ENCODE measurements around the gene DLGAP1.
A peak's percentile ranks its signal among the peaks of the same experiment; 100 is the strongest.
"Not testable (repeated sequence)": the region's sequence is repeated elsewhere in the genome, so short reads cannot be mapped to it uniquely, and the experiment has no call there.

DLGAP1 gene

DNA sequence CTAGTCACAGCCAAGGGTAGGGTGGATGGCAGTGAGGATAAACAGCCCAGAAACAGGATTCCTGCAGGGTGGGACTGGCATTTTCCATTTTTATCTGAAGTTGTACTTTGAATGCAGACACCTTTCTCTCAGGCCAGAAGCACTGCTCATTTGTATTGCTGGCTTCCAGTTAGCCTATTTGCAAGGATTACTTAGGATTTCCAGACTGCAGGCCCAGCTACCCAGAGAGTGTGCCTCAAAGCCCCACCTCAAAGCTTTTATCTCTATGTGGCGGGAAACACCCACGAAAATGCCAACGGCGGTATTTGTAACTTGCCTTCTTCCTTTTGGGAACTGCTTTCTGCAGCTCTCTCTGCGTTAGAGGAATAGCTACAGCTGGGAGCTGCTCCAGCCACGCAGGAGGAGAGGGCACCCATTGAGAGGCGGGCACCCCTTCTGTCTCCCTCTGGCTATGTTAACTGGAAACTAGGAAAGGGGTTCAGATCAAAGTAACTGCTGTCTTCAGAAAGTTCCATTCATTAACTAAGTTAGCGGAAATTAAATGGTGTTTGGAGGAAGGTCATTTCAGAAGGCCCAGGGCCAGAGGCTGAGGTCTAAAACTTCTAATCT, 860.2 kb downstream of the DLGAP1 start:
- DNase-seq = no peak

DNA sequence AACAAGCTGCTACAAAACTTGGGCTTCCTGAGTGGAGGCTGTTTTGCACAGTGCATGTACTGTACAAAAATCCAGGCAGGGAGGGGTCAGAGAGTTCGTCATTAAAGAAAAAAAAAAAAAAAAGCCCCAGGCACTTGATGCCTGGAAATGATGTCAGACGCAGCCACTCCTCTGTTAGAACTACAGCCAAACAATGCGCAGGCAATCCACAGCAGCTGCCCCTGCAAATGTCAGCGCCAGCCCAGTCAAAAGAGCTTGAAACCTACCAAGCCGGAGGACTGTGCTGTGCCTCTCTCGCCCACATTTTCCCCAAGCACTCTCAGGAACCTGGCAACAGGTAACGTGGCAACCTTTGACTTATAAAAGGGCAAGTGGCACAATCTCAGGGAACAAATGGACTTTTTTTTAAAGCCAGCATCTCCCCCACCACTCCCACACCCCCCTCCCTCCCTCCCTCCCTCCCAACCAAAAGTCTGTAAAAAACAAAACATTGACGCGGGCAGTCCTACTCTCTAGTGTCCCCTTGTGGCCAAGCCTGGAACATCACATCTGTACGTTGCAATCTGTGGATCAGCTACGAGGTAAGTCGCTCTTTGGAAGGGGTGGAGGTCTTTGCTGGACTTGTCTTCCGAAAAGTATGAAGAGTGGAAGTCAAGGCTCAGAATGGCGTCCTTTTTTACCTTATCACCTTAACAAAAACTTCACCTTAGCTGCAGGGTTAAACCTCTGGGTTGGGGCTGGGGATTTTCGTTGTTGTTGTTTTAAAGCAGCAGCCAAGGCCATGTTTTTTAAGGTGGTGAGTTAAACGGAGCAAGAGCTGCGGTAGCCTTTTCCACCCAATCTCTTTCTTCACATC, 861.0 kb downstream of the DLGAP1 start:
- DNase-seq = peak; percentile 91

DNA sequence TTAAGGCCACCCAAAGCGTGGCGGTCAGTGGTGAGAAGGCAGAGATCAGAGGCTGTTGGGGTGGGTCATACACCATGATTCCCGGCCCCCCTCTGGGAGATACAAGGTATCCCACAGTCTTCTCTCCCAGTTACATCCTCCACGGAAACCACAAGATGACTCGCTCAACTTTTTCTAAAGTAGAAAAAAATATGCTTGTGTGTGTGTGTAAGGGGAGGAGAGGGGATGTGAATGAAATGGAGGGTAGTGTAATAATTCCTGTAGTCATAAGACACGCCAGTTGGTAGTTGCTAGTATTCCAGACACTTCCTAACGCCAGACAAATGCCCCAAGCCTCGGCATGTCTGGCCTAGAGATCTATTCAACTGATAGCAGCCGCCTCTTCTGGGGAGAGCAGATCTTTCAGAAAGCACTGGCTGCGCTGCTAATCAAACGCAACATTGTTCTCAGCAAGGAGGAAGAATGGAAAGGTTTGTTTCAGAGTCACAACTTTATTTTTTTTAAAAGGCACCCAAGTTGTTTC, 861.7 kb downstream of the DLGAP1 start:
- DNase-seq = no peak

DNA sequence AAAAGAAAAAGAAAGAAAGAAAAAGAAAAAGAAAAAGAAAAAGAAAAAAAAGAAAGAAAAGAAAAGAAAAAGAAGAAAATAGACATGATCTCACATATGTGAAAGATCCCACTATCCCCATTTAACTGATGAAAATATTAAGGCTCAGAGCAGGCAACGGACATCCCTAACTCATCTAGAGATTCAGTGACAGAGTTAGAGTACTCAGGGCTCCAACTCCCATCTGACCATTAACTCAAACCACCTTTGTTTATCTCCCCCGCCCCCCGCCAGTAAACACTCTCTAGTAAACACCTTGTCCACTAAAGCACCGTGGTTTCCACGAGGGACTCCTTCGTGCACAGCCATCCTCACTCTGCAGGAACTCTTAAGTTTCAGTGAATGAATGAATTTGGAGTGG, 862.2 kb downstream of the DLGAP1 start:
- DNase-seq = no peak

DNA sequence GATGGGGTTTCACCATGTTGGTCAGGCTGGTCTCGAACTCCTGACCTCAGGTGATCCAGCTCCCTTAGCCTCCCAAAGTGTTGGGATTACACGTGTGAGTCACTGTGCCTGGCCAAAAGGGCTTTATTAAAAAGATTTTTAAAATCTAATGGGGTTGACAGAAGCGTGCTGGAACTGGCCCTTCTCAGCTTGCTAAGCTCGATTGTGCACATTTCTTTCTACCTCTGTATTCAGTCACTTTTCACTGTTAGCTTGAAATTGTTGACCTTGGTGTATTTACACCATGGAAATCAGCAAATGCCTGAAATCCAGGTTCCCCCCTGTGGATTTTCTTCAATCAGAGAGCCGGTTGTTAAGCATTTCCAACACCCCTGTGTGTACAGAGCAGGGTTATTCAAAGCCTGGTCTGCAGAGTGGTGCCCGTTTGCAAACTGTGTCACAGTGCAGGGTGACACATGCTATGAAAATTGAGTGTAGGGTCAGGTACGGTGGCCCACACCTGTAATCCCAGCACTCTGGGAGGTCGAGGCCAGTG, 864.9 kb downstream of the DLGAP1 start:
- no peak for DNase-seq

DNA sequence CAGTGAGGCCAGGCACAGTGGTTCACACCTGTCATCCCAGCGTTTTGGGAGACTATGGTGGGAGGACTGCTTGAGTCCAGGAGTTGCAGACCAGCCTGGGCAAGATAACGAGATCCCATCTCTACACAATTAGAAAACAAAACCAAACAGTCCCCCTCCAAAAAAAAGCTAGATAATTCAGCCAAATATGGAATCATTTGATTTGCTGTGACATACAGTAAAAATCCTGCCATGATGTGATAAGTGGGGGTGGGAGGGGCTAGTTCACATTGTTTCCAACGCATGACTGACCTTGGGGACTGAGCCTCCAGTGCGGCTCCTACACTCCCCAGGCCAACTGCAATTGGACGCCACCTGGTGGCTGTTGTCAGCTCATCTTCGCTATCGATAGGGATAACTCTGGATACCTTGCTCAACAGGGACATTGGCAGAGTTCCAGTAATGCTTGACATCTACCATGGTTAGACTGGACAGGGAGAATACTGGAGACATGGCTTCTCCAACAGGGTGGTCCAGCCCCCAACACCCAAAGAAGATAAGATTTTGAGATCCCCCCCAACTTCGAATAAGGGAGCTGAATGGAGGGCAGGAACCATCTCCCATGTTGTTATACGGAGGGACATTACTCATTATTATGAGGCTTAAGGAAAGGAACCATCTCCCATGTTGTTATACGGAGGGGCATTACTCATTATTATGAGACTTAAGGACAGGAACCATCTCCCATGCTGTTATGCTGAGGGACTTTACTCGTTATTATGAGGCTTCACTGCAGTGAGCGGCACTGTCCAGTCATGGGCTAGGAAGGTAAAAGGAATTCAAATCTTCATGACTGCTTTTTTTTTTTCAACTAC, 869.2 kb downstream of the DLGAP1 start:
- peak; percentile 55 for DNase-seq

DNA sequence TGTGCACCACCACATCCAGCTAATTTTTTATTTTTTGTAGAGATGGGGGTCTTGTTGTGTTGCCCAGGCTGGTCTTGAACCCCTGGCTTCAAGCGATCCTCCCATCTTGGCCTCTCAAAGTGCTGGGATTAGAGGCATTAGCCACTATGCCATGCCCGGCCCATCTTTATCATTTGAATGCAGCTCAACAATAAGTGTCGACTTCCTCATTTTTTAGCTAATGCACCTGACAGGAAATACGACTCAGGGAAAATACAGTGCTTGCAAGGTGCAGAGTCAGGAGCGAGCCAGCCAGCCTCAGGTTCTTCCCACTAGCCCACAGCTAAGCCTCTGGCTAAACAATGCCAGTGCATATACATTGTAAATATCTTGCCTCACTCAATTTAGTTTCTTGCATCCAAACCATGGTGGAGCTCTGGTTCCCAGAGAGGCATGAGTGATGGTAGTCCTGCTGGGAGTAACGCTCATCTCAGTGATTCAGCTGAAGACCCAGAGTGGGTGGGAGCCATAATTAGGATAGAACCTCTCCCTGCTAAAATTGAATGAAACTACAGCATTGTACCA, 870.1 kb downstream of the DLGAP1 start:
- DNase-seq = no peak

DNA sequence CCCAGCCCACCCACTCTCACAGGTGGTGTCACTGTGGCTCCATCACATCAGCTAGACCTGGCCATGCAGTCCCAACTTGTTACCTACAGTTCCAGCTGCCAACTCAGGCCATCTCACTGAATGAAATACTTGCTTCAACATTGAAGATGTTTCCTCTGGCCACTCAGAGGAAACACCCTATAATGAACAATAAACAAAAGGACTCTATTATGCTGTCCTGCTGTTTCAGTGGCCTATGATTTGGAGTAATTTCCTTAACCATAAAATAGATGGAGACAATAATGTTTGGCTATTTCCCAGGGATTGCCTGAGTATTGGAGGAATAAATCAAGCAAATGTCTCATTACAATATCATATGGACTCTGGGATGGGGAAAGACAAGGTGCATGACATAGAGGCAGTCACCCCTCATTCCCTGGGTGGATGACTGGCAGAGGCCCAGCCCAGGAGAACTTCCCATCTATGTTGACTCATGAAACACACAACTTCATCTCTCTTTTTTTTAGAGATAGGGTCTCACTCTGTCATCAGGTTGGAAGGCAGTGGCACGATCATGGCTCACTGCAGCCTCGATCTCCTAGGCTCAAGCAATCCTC, 870.7 kb downstream of the DLGAP1 start:
- DNase-seq = no peak

DNA sequence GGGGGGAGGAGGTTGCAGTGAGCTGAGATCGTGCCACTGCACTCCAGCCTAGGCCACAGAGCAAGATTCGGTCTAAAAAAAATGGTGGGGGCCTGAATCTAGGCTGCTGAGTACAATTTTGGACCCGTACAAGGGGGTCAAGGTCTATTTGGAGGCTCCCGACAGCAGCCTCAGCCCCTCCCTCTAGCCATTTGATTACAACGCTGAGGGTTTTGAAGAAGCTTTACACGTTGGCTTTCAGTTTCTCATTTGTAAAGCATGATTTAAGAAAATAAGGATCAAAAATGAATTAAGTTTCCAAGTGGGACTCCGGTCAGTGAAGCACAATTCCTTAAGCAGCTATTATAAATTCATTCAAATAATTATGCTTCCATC, 871.2 kb downstream of the DLGAP1 start:
- no peak for DNase-seq

DNA sequence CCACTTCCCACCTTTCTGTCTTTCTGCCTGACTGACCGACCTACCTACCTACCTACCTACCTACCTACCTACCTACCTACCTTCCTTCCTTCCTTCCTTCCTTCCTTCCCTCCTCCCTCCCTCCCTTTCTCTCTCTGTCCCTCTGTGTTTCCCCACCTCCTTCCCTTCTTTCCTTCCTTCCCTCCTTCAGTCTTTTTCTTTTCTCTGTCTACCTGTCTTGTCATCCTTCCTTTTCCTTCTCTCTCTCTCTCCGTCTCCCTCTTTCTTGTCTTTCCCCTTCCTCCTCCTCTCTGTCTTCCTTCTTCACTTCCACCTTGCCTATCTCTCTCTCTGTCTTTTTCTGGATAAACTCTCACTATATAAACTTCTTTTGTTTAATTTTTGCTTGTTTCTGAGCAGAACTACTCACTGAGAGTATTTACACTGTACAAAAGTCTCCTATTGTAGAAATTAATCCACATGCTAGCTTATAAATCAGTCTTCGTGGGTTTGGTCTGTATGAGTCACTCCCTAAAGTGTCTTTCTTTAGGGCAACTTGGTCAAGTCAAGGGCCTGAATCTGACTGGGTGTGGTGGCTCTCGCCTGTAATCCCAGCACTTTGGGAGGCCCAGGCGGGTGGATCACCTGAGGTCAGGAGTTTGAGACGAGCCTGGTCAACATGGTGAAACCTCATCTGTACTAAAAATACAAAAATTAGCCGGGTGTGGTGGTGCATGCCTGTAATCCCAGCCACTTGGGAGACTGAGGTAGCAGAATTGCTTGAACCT, 871.8 kb downstream of the DLGAP1 start:
- DNase-seq = not testable (repeated sequence)

DNA sequence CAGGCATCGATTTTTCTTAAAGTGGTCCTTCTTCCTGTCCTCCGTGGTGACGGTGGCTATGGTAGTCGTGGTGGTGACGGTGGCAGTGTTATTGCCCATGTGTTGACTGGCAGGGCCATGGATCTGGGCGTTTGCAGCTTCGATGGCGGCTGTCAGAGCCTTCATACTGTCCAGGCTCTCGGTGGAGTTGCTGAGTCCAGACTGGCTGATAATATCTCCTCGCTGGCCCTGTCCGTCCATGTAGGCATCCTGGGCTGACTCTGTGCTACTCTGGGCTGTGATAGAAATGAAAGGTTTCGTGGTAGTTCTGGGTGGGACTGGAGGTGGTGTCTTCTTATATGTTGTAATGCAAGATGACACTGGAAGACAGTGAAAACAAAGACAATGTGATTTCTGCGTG, 873.2 kb downstream of the DLGAP1 start:
- DNase-seq = no peak

DNA sequence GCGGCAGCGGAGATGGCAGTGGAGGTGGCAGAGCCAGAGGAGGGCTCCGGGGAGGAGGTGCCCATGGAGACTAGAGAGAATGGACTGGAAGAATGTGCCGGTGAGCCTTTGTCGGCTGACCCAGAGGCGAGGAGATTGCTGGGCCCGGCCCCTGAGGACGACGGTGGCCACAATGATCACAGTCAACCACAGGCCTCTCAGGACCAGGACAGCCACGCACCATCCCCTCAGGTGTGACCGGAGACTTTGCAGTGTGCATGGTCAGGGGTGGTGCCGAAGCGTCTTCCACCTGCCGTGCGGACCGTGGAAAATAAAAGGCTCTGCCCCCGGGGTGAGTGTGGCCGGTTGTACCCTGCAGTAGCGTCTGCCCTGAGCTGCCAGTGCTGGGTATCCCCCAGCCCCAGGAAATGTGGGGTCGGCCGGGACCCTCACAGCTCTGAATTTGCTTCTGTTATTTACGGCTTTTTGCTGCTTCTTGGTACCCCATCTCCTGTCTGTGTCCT, 874.5 kb downstream of the DLGAP1 start:
- DNase-seq = not testable (repeated sequence)

DNA sequence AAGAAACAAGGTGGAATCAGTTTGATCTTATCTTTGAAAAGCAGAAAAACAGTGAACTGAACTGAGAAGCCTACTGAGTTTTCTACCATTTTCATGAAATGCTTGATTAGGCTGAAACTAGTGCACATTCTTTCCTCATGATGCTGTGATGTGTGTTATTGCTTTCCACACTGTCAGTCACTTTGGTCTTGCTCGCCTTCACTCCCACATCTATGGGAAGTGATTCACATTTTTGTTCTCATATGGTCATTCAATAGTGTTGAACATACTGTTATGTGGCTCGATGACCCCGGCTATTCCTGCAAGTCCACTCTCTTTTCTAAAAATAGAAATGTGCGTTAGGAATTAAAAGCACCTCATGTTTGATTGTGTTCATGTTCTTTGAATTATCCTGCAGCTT, 875.4 kb downstream of the DLGAP1 start:
- DNase-seq = no peak

DNA sequence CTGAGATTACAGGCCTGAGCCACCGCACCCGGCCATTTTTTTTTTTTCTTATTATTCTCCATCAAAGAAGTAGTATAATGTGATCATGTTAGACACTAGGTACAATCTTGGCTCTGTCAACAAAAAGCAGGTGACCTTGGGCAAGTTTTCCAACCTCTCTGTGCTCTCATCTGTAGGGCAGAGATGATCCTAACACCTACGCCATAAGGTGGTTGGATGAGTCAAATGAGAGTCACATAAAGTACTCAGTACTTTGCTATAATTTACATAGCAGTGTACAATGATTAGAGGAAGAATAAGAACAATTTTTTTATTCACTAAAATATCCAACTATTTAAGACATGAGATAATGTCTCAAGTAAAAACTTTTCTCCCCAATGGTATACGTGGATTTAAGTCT, 876.5 kb downstream of the DLGAP1 start:
- DNase-seq = no peak

DNA sequence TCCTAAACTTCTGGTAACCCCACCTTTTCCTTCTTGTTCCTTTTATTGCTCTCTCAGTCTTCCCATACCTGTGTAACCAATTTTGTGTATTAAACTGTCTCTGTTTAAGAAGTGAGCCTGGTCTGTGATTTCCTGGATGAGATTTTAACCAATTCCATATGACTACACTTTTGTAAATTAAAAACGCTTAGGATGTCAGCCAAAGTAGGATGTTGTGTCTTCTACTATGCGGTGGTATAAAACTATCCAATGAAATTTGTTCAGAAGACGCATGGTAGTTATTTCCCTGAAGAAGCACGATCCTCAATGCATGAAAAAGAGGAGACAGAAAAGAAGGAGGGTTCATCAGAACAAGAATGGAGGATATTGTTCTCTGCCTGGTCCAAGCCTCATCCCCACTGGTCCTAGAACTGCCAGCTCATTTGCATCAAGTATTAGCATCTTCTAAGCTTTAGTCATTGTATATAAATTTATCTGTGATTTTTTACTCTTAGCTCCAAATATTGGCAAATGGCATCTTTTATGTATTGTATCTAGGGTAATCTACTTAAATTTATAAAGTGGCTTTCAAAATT, 877.7 kb downstream of the DLGAP1 start:
- DNase-seq = no peak

DNA sequence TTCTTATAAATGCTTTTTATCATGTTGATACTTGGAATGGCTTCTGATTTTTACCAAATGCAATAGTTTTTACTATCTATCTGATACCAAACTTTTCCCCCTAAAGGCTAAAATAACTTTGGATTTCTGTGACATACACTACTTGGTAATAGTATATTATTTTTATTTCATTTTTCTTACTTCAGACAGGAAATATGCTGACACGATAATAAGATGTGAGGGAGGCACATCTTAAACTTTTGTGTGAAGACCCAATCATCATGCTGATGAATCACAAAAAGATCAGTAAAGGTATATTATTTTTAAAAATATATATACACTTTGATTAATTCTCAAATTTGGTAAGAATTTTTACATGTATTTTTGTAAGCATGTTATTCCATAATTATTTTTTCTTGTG, 882.3 kb downstream of the DLGAP1 start:
- no peak for DNase-seq

DNA sequence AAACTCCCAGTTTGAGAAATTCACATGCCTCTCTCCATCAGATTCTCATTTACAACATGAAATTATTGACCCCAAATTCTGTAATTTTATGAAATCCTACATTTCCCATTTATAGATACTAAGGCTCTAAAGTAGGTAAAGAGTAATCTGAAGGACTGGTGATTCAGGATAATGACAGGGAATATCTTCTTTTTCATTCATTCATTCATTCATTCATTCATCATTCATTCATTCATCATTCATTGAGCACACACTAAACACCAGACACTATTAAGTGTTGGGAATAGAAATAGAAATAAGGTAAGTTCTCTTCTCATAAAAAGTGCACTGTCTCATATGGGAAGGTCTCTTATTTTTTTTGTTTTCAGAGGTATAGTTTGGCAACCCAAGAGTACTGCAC, 888.3 kb downstream of the DLGAP1 start:
- DNase-seq = no peak

DNA sequence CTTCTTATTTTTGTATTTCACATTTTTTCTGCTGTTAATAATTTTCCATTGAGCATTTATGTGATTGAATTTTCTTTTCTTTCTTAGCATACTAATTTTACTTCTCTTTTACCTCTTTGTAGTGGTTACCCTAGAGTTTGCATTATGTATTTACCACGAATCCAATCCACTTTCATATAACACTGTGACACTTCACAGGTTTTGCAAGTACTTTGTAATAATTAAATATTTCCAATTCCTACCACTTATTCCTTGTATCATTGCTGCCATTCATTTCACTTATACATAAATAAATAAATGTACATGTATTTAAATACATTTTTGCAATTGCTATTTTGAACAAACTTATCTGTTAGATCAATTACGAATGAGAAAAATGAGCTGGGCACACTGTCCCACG, 894.4 kb downstream of the DLGAP1 start:
- no peak for DNase-seq

DNA sequence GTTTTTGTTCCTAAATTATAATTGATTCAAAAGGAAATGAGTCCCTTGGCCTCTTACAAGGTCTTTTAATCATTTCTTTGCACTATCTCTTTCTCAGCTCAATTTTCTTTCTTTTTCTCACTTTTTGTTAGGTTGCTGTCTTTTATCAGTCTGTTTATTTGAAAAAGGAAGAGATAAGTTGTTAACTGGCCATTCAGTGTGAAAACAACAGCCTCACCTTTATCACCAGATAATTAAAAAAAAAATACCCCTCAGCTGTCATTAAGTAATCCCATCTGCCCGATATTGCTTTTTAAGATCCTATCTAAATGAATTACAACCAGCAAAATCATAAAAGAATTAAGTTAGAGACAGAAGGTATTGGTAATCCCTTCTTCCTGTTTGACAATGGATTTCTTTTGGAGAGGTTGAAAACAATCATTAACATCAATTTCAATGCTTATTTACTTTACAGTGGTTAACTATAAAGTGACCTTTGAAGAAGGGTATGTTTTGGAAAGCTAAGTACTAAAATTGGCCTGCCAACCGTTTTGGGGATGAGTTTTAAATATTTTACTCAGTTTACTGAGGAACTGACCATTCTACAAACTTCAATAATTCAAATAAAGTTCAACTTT, 900.2 kb downstream of the DLGAP1 start:
- DNase-seq = no peak

DNA sequence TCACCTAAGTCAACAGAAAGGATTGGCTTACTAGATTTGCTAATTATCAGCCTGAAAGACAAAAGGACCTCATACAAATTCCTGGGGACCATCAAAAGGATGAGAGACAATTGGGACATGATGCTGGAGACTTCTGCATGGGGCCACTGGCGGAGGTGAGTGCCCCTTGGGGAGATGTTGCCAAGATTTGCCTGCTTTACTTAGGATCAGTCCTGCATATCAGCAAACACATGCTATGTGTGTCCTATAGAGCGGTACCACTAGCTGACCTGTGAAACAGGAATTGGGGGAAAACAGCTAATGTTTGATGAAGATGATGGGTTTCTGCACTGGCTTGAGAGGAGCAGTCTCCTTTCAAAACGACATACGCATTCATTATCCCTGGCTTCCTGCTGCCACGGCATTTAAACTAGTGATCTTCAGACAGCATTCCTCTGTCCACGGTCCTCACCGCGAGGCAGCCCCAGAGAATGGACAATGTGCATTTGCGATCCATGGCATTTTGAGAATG, 901.0 kb downstream of the DLGAP1 start:
- DNase-seq = no peak

All from NCI-H1694 treated with DMSO at 0.1 percent for 48 hours (cell line).